Peyer's patch (tissue), 4 donors: ENCODE results near the gene TMEM109. TPM values are rescaled to one million over a fixed set of nuclear protein-coding genes. Genes with fewer than 3 reads are reported as not detected.

Experiments
- DNase-seq, 3 donors: peaks; one replicate each; pipeline ENCODE4 v3.0.0-alpha.2; 2017 to 2019
- H3K27ac ChIP-seq, 4 donors: fragments of 200-600 bp; sonication (generic); one replicate each; pipeline ENCODE4 v1.5.1; 2016 to 2019
- H3K27me3 ChIP-seq, 2 donors: fragments of 200-600 bp; sonication (generic); one replicate each; pipeline ENCODE4 v1.5.1; 2019
- H3K36me3 ChIP-seq, 3 donors: fragments of 200-600 bp; sonication (generic); one replicate each; pipeline ENCODE4 v1.5.1; 2016 to 2019
- H3K4me1 ChIP-seq, 4 donors: fragments of 200-600 bp; sonication (generic); one replicate each; pipeline ENCODE4 v1.5.1; 2016 to 2019
- H3K4me3 ChIP-seq, 4 donors: fragments of 200-600 bp; sonication (generic); 1 replicate in 3 of 4; 2 replicates in 1 of 4; pipeline ENCODE4 v1.5.1; 2016 to 2019; ENCODE audit warnings: mild to moderate bottlenecking in 1 of 4
- H3K9me3 ChIP-seq, 4 donors: fragments of 200-600 bp; sonication (generic); one replicate each; pipeline ENCODE4 v1.5.1; 2016 to 2019; ENCODE audit warnings: mild to moderate bottlenecking in 1 of 4
- CTCF ChIP-seq, 6 experiments: fragments of 450-650 bp in 4 of 6; fragments of 200-600 bp in 2 of 6; sonication (generic) in 1 of 6; IDR thresholded peaks; one replicate each; pipeline ENCODE4 v1.5.1; 2017 to 2019; ENCODE audit warnings: antibody characterized with exemption in 6 of 6, mild to moderate bottlenecking in 3 of 6, moderate library complexity in 1 of 6
- POLR2A ChIP-seq, 2 donors: fragments of 450-650 bp; IDR thresholded peaks; one replicate each; pipeline ENCODE4 v1.5.1; 2017; ENCODE audit warnings: antibody characterized with exemption in 2 of 2, mild to moderate bottlenecking in 2 of 2, moderate library complexity in 2 of 2
- total RNA-seq, 4 donors: library from RNA; depleted of rRNA; stranded (reverse); fragments of >200 nt; gene quantifications; one replicate each; pipeline ENCODE4 v1.1.0, GENCODE V29; 2016

The TMEM109 gene
- total RNA-seq, 4 donors from 2014 or later: 26.3 to 40.5 (median 36.6) TPM

- no peak for TF ChIP-seq CTCF (IDR thresholded peaks at IDR 0.05)
- TF ChIP-seq POLR2A (IDR thresholded peaks at IDR 0.05): no peak
- Histone ChIP-seq H3K36me3 (peaks cover 0 to 10% (median 0%) of the 10 kb centered on the region in 3 donors), H3K27ac (no peak overlapping the region)
Observed at GRCh38 chr11:60942970-60943565, 29.1 kb downstream of the TMEM109 start.

GRCh38 chr11:60944490-60945294, 30.7 kb downstream of the TMEM109 start:
- Histone ChIP-seq H3K27me3 (no peaks in the 10 kb centered on the region), H3K36me3 (peaks cover 0 to 10% (median 0%) of the 10 kb centered on the region in 3 donors), H3K27ac (no peak overlapping the region), H3K4me1 (peaks cover 0 to 4% (median 1%) of the 10 kb centered on the region in 4 donors), H3K4me3 (no peak overlapping the region), H3K9me3 (no peaks in the 10 kb centered on the region)
- no peak for TF ChIP-seq POLR2A (IDR thresholded peaks at IDR 0.05)
- peak in 4 of 6 experiments; percentile 14 to 21 (median 20) for TF ChIP-seq CTCF (IDR thresholded peaks at IDR 0.05)
- DNase-seq: no peak

More at GRCh38 chr11:60942970-60943565, 29.1 kb downstream of the TMEM109 start:
- no peaks in the 10 kb centered on the region for H3K27me3 ChIP-seq
- H3K9me3 ChIP-seq: no peaks in the 10 kb centered on the region
- peaks cover 0 to 4% (median 1%) of the 10 kb centered on the region in 4 donors for H3K4me1 ChIP-seq
- DNase-seq: no peak
- no peak overlapping the region for H3K4me3 ChIP-seq

DNA sequence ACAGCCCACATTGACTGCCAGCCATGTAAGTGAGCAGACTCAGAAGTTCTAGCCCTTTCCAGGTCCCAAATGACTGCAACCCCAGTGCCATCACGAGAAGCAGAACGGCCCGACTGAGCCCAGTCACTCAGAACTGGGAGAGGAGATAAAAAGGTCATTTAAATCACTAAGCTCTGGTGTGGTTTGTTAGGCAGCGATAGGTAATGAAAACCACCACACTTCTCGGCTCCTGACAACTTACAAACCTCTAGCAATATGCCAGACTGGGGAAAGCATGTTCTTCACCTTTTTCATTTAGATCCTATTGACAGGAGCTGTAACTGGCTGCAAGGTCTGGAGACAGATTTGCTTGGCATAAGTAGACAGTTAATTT, 31.3 kb downstream of the TMEM109 start:
- H3K4me1 ChIP-seq: peaks cover 0 to 4% (median 1%) of the 10 kb centered on the region in 4 donors
- H3K27me3 ChIP-seq: no peaks in the 10 kb centered on the region
- no peak overlapping the region for H3K4me3 ChIP-seq
- no peak overlapping the region for H3K27ac ChIP-seq
- no peak for TF ChIP-seq CTCF (IDR thresholded peaks at IDR 0.05)
- TF ChIP-seq POLR2A (IDR thresholded peaks at IDR 0.05): no peak
- no peaks in the 10 kb centered on the region for H3K9me3 ChIP-seq
- no peak for DNase-seq
- peaks cover 0 to 10% (median 0%) of the 10 kb centered on the region in 3 donors for H3K36me3 ChIP-seq

GRCh38 chr11:60946601-60947264, 32.8 kb downstream of the TMEM109 start:
- DNase-seq: no peak
- Histone ChIP-seq H3K4me1 (peaks cover 0 to 8% (median 2%) of the 10 kb centered on the region in 4 donors), H3K27me3 (no peaks in the 10 kb centered on the region), H3K4me3 (no peak overlapping the region), H3K27ac (no peak overlapping the region), H3K9me3 (no peaks in the 10 kb centered on the region), H3K36me3 (peaks cover 0 to 8% (median 0%) of the 10 kb centered on the region in 3 donors)
- TF ChIP-seq CTCF (IDR thresholded peaks at IDR 0.05) (no peak), POLR2A (IDR thresholded peaks at IDR 0.05) (no peak)

DNA sequence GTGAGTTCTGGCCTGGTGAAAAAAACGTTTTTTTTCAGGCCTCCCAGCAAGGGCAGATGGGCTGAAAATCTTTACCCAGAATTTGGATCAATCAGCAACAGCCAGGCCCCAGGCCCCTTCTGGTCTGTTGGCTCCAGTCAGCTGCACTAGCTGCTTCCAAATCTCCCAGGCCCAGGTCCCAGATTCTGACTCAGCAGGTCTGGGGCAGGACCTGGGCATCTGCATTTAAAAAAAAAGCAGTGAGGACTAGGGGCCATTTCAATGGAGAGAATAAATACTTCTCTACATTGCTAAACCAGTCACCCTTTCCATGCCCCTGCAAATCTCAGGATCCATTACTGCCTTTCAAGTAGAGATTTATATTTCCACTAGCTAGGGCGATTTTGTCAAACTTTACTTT, 33.7 kb downstream of the TMEM109 start:
- Histone ChIP-seq H3K4me3 (no peak overlapping the region), H3K9me3 (no peaks in the 10 kb centered on the region), H3K4me1 (peaks cover 0 to 8% (median under 1%) of the 10 kb centered on the region in 4 donors), H3K27ac (no peak overlapping the region), H3K27me3 (no peaks in the 10 kb centered on the region), H3K36me3 (no peaks in the 10 kb centered on the region)
- DNase-seq: no peak
- no peak for TF ChIP-seq POLR2A (IDR thresholded peaks at IDR 0.05)
- no peak for TF ChIP-seq CTCF (IDR thresholded peaks at IDR 0.05)
